Left lung (tissue), 10 donors: ENCODE data around the gene MARVELD1. TPM values are rescaled to one million over a fixed set of nuclear protein-coding genes. Genes with fewer than 3 reads are reported as not detected.

Experiments used
- ATAC-seq: fragments of 200-7000 bp; cut with Tn5 transposase; one replicate; pipeline ENCODE4 v1.9.1; 2020; ENCODE audit warnings: moderate library complexity
- DNase-seq, 4 donors: peaks; one replicate each; pipeline ENCODE4 v3.0.0-alpha.2; 2013 to 2020
- H3K27ac ChIP-seq, 2 donors: fragments of 200-600 bp; sonication (generic) in 1 of 2; one replicate each; pipeline versions ENCODE4 v1.5.0 to v1.8.0; 2020 to 2021
- H3K27me3 ChIP-seq, 2 donors: fragments of 200-600 bp; sonication (generic) in 1 of 2; one replicate each; pipeline versions ENCODE4 v1.5.0 to v1.8.0; 2020 to 2021
- H3K36me3 ChIP-seq, 2 donors: fragments of 200-600 bp; sonication (generic) in 1 of 2; one replicate each; pipeline versions ENCODE4 v1.5.0 to v1.8.0; 2020 to 2021
- H3K4me1 ChIP-seq, 2 donors: fragments of 200-600 bp; one replicate each; pipeline ENCODE4 v1.8.0; 2021
- H3K4me3 ChIP-seq, 2 donors: fragments of 200-600 bp; sonication (generic) in 1 of 2; one replicate each; pipeline versions ENCODE4 v1.5.0 to v1.8.0; 2020 to 2021; ENCODE audit warnings: mild to moderate bottlenecking in 1 of 2
- H3K9me3 ChIP-seq, 2 donors: fragments of 200-600 bp; sonication (generic) in 1 of 2; one replicate each; pipeline versions ENCODE4 v1.5.0 to v1.8.0; 2020 to 2021
- intact Hi-C, 2 donors: fragments of 100-400 bp; cut with DNase I; formaldehyde crosslinking; loops; one replicate each; pipeline versions ENCODE4 v1.11.2 to v1.14.2; 2022
- polyA plus RNA-seq, 6 donors: library from polyadenylated mRNA; unstranded; fragments of 120-200 nt; gene quantifications; one replicate each; pipeline ENCODE4 v1.2.1, GENCODE V29; 2013; ENCODE audit not compliant: insufficient read length in 6 of 6
- total RNA-seq, 2 donors: library from RNA; stranded (reverse); fragmentation: NEBNext Ultra II Directional; extraction: Animal tissue kit (Norgen Biotek cat#: 25700); gene quantifications; one replicate each; pipeline ENCODE4 v1.2.1, GENCODE V29; 2021
- TF ChIP-seq, protein P1 (sequence below), 2 donors: fragments of 200-600 bp; sonication (generic) in 1 of 2; IDR thresholded peaks; one replicate each; pipeline versions ENCODE4 v1.5.0 to v1.8.0; 2021; ENCODE audit warnings: antibody characterized with exemption in 2 of 2
- donor health status: DM: no; HTN: yes; CAD: no.
- donor health status: DM: no; HTN: no; CAD: no.

The MARVELD1 gene
- total and polyA plus RNA-seq, 8 donors: 48.1 to 66.9 (median 57.5) TPM

- TF ChIP-seq, protein P1, sequence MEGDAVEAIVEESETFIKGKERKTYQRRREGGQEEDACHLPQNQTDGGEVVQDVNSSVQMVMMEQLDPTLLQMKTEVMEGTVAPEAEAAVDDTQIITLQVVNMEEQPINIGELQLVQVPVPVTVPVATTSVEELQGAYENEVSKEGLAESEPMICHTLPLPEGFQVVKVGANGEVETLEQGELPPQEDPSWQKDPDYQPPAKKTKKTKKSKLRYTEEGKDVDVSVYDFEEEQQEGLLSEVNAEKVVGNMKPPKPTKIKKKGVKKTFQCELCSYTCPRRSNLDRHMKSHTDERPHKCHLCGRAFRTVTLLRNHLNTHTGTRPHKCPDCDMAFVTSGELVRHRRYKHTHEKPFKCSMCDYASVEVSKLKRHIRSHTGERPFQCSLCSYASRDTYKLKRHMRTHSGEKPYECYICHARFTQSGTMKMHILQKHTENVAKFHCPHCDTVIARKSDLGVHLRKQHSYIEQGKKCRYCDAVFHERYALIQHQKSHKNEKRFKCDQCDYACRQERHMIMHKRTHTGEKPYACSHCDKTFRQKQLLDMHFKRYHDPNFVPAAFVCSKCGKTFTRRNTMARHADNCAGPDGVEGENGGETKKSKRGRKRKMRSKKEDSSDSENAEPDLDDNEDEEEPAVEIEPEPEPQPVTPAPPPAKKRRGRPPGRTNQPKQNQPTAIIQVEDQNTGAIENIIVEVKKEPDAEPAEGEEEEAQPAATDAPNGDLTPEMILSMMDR (IDR thresholded peaks at IDR 0.05): peak; percentile 64 to 85
- intact Hi-C loops: loop anchor here in 1 of 2 donors (10.0 kb wide), 1 partner anchor 57 kb away; no protein-coding TSS in a partner anchor
These were observed 18.0 kb downstream of the MARVELD1 start for GRCh38 chr10:97731346-97732051.

DNA sequence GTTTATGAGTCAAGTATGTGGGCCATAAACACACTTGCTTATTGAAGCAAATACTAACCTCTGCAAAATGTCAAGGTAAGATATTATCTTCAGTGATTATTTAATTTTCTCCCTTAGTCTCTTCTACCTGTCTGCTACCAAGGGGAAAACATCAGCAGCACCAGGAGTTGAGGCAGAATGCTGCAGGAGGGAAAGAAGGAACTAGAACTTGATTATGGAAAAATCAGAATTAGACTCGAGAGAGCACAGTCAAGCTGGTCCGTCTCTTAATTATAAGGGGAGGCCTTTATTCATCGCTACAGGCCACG, 18.5 kb downstream of the MARVELD1 start:
- DNase-seq (no peak), ATAC-seq (no peak)
- Histone ChIP-seq H3K27ac (no peak overlapping the region), H3K4me1 (no peaks in the 10 kb centered on the region), H3K9me3 (no peaks in the 10 kb centered on the region), H3K4me3 (no peak overlapping the region), H3K36me3 (no peaks in the 10 kb centered on the region), H3K27me3 (no peaks in the 10 kb centered on the region)
- intact Hi-C loops: loop anchor here in 1 of 2 donors (10.0 kb wide), 1 partner anchor 57 kb away; no protein-coding TSS in a partner anchor
- TF ChIP-seq, protein P1 (IDR thresholded peaks at IDR 0.05): no peak

More at GRCh38 chr10:97731346-97732051, 18.0 kb downstream of the MARVELD1 start:
- ATAC-seq (peak; percentile 92), DNase-seq (peak in 3 of 4 donors; percentile 50 to 83 (median 69))
- no peaks in the 10 kb centered on the region for H3K27me3 ChIP-seq
- H3K9me3 ChIP-seq: no peaks in the 10 kb centered on the region
- no peak overlapping the region for H3K27ac ChIP-seq
- no peak overlapping the region for H3K4me3 ChIP-seq
- no peaks in the 10 kb centered on the region for H3K4me1 ChIP-seq
- H3K36me3 ChIP-seq: no peaks in the 10 kb centered on the region

DNA sequence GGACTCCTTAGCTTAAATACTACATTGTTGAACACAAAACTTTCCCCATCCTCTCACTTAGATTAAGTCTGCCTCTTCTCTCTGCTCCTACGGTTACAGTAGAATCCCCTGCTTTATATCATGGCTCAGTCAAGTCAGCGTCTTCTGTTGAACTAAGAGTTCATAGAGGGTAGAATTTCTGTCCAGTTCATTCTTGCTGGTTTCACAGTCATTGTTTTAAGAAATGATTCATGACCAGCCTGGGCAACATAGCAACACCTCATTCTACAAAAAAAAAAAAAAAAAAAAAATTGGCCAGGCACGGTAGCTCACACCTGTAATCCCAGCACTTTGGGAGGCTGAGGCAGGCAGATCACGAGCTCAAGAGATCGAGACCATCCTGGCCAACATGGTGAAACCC, 19.7 kb downstream of the MARVELD1 start:
- ATAC-seq: no peak
- Histone ChIP-seq H3K4me3 (no peak overlapping the region), H3K9me3 (no peaks in the 10 kb centered on the region), H3K27ac (no peak overlapping the region), H3K27me3 (no peaks in the 10 kb centered on the region), H3K36me3 (no peaks in the 10 kb centered on the region), H3K4me1 (peaks cover 6 to 7% of the 10 kb centered on the region in 2 donors)
- intact Hi-C loops: loop anchor here in 1 of 2 donors (10.0 kb wide), 1 partner anchor 58 kb away; no protein-coding TSS in a partner anchor
- TF ChIP-seq, protein P1 (IDR thresholded peaks at IDR 0.05): no peak
- DNase-seq: no peak

DNA sequence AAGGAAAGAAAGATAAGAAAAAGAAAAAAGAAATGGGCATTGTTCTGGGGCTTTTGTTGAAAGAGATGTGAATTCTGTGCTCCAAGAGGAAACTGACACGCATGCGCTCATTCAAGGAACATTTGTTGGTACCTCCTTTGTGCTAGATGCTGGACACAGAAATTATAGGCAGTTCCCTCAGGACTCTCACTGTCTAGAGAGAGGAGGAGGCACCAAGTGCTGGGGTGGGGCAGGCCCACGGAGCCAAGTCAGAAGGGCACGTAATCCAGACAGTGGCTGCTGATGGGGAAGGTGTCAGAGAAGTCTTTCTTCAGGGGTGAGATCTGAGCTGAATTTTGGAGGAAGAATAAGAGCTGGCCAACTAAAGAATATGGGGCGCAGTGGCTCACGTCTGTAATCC, 20.5 kb downstream of the MARVELD1 start:
- Histone ChIP-seq H3K27me3 (no peaks in the 10 kb centered on the region), H3K9me3 (no peaks in the 10 kb centered on the region), H3K4me1 (peaks cover 14% of the 10 kb centered on the region in 2 donors), H3K36me3 (peaks cover 0 to 3% of the 10 kb centered on the region in 2 donors), H3K27ac (no peak overlapping the region), H3K4me3 (no peak overlapping the region)
- TF ChIP-seq, protein P1 (IDR thresholded peaks at IDR 0.05): no peak
- ATAC-seq (no peak), DNase-seq (no peak)
- intact Hi-C loops: loop anchor here in 1 of 2 donors (10.0 kb wide), 1 partner anchor 59 kb away; no protein-coding TSS in a partner anchor

GRCh38 chr10:97736403-97736901, 22.9 kb downstream of the MARVELD1 start:
- no peaks in the 10 kb centered on the region for H3K27me3 ChIP-seq
- ATAC-seq: peak; percentile 2
- DNase-seq: no peak
- H3K9me3 ChIP-seq: no peaks in the 10 kb centered on the region
- H3K4me3 ChIP-seq: peak overlapping the region; percentile 94 to 97
- peak overlapping the region; percentile 88 to 97 for H3K27ac ChIP-seq
- peaks cover 14 to 25% of the 10 kb centered on the region in 2 donors for H3K4me1 ChIP-seq
- H3K36me3 ChIP-seq: peaks cover 0 to 28% of the 10 kb centered on the region in 2 donors
- TF ChIP-seq, protein P1 (IDR thresholded peaks at IDR 0.05): no peak
- intact Hi-C loops: loop anchor here in 1 of 2 donors (10.0 kb wide), 1 partner anchor 62 kb away; no protein-coding TSS in a partner anchor
